Activated CD8-positive, alpha-beta memory T cell treated with anti-CD3 and anti-CD28 coated beads, Interleukin-2, amount 50 U/mL, for 1 hour (primary cell): Measurements from ENCODE around the gene CRY2.
A peak's percentile ranks its signal among the peaks of the same experiment; 100 is the strongest.
"Not testable (repeated sequence)": the region's sequence is repeated elsewhere in the genome, so short reads cannot be mapped to it uniquely, and the experiment has no call there.

Source experiments
- DNase-seq: peaks from one replicate; pipeline ENCODE4 v3.0.0-alpha.2; 2020; ENCODE audit errors: extremely low read depth

CRY2 gene

GRCh38 chr11:45811571-45812290 lies 35.5 kb upstream of the CRY2 start:
- no peak for DNase-seq

DNA sequence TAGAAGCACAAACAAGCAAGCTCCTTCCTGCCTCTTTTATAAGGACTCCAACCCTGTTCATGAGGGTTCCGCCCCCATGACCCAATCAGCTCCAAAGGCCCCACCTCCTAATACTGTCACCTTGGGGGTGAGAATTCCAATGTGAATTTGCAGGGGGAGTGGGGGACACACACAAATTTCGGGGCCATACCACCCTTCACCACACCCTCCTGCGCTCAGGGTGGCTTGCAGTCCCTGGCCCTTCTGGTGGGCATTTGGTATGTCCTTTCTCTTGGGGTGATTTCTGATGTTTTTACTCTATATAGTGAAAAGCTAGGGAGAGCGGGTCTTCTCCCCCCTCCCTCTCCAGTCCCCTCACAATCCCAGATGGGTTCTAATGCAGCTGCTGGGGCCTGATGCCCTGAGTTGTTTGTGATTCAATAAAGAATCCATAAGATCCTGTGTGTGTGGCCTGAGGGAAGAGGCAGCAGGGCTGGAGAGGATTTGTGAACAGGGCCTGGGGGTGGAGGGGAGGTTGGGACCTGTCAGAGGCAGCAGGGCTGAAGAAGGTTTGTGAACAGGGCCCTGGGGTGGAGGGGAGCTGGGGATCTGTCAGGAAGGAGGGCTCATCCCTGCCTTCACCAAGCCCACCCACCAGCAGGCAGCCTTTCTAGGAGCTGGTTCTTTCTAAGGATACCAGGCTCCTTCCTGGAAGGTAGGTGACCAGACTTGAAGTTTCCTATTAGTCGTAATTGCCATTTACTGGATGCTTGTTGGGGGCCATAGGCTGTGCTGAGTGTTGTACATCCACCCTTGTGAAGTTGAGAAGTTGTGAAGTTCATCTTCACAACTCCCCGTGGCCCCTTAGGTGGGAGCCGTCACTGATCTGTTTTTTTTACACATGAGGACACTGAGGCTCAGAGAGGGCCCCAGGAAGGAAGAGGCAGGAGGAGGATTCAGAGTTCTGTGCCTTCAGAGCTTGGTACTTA lies 34.4 kb upstream of the CRY2 start:
- no peak for DNase-seq

DNA sequence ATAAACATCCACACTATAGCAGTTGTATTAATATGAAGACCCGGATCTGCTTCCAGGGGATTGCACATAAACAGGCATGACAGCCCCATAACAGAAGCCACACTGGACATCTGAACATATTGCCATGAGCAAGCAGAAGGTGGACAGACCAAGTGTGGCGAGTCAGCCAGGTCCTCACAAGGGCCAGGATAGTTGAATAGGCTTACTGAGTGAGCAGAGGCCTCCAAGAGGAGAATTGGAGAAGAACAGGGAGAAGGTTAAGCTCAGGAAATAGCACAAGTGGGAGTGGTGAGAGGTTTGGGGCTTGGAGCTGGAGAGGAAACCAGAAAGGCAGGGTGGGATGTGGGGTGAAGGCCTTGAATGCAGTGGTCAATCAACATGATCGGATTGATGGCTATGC lies 31.5 kb upstream of the CRY2 start:
- no peak for DNase-seq

- DNase-seq, result no peak
Measured at GRCh38 chr11:45816614-45817013, 30.7 kb upstream of the CRY2 start.

GRCh38 chr11:45817191-45817590 lies 30.1 kb upstream of the CRY2 start:
- DNase-seq, result no peak

GRCh38 chr11:45818961-45819605 lies 28.2 kb upstream of the CRY2 start:
- DNase-seq, result no peak

DNA sequence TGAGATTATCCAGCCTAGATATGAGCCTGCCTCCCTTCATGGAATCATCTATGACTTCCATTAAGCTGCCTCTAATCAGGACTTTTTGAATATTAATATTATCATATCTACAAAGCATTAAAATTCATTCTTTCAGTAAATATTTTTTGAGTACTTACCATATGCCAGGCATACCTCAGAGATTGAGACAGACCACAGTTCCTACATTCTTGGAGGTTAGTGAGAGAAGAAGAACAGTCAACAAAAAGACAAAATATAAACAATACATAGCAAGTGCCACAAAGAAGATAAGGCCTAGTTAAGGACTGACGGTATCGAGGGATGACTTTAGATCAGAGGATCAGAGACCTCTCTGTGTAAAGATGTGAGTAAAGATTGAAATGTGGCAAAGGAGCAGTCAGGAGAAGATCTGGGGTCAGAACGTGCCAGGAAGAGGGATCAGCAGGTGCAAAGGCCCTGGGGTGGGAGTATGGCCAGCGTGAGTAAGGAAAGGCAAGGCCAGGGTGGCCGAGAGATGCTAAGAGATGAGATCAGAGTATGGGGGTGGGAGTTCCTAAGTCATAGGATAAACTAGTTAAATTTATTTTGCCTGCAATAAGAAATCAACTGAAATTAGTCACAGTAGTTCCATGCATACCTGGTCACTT lies 26.9 kb upstream of the CRY2 start:
- DNase-seq, result no peak

- not testable (repeated sequence) for DNase-seq
Measured at GRCh38 chr11:45826492-45826891, 20.8 kb upstream of the CRY2 start.

DNA sequence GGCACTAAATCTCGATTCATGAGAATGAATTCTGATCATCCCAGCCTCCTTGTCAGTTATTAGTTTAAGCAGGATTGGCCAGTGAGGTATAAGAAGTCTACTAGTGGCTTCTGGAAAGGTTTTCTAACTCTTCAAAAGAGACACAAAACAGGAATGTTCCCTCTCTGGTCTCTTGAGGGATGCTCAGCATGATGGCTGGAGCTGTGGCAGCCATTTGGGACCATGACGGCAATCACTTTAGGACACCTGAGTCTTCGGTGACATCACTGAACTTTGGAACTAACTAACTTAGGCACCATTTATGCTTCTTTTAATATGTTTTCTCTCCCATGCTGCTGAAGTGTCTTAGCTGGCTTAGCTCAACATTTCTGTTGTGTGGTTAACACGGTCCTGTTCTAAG lies 20.2 kb upstream of the CRY2 start:
- DNase-seq, result no peak

DNA sequence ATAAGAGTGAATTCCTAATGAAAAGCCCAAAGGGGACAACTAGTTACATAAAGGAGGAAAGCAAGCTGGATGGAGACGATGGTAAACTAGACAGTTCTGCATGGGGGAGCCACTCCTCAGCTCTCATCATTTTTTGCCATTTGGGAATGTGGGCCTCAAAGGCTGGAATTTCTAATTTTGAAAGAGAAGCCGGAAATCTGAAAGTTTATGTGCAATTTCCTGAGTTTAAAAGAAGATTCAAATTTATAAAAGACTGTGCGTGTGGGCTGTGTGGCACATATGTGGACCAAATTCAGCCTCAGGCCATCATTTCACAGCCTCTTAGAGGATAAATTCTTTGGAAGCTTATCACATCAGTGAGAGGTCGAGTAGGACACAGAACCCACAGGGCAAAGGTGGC lies 18.3 kb upstream of the CRY2 start:
- DNase-seq, result no peak

GRCh38 chr11:45830596-45830995 lies 16.7 kb upstream of the CRY2 start:
- no peak for DNase-seq

GRCh38 chr11:45832811-45833441 lies 14.3 kb upstream of the CRY2 start:
- DNase-seq, result no peak

- no peak for DNase-seq
Measured at GRCh38 chr11:45833761-45834160, 13.5 kb upstream of the CRY2 start.

- no peak for DNase-seq
Measured at GRCh38 chr11:45834298-45834756, 12.9 kb upstream of the CRY2 start.

- no peak for DNase-seq
Measured at GRCh38 chr11:45839204-45839603, 8.1 kb upstream of the CRY2 start.

GRCh38 chr11:45840251-45840650 lies 7.0 kb upstream of the CRY2 start:
- DNase-seq, result not testable (repeated sequence)

GRCh38 chr11:45843158-45843924 lies 3.9 kb upstream of the CRY2 start:
- peak; percentile 85 for DNase-seq

- no peak for DNase-seq
Measured at GRCh38 chr11:45844822-45845578, 2.3 kb upstream of the CRY2 start.

DNA sequence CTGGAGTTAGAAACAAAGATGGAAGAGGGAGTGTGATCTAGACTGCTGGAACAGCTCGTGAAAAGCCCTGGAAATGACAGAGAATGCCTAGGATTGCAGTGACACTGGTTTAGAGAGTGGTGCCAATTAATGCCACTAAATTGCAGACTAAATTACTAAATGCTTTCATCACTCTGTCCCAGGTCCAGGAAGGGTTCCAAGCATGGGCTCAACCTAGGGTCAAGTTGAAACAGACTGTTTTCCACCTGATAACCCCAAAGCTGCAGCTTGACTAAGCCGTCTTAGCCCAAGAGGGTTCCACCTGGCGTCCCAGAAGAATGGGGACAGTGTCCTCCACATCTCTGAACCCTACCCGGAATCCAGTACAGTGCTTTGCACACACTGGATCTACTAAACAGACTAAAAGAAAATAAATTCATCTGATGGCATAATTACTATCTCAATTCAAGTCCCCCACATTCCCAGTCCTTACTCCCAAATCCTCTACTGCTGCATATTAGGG lies 1.1 kb upstream of the CRY2 start:
- no peak for DNase-seq

DNA sequence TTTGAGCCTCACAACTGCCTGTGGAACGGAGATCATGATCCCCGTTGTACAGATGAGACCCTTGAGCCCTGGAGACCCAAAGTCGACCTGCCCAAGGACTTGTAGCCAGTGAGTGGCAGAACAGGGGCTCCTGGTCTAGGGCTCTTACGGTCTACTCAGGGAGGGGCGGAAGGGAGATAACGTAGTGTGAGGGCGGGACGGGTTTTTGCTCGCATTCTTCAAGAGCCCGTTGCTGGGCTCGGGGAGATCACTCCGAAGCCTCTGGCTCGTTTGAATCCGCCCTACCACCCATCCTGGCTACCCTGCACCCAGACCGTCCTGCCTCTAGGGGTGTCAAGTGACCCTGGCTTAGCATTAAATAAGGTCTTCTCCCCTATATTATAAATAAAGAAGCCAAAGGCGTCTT lies 639 bp downstream of the CRY2 start:
- no peak for DNase-seq
